PFSK-1 (cell line): ENCODE results near the gene CMIP.

ENCODE experiments used
- FOXP2 ChIP-seq: optimal IDR thresholded peaks from 2 replicates; pipeline ENCODE3; 2011; ENCODE audit warnings: borderline replicate concordance, control low read depth, inconsistent platforms; ENCODE audit not compliant: insufficient read depth; ENCODE audit errors: extremely low read length, extremely low read depth
- POLR2AphosphoS5 ChIP-seq: IDR thresholded peaks from 2 replicates; pipeline ENCODE4 v1.6.1; 2012; ENCODE audit warnings: low read depth, mild to moderate bottlenecking, control low read depth, low read length, moderate library complexity
- SIN3A ChIP-seq: IDR thresholded peaks from 2 replicates; pipeline ENCODE4 v1.6.1; 2012; ENCODE audit warnings: mild to moderate bottlenecking, low read length, moderate library complexity, borderline replicate concordance; ENCODE audit not compliant: insufficient read depth
- TAF1 ChIP-seq: IDR thresholded peaks from 2 replicates; pipeline ENCODE4 v1.6.1; 2012; ENCODE audit warnings: low read length, control low read depth, borderline replicate concordance; ENCODE audit not compliant: insufficient read depth
- TF ChIP-seq, protein P1 (sequence below), 2 experiments: IDR thresholded peaks; 2 replicates each; pipeline versions ENCODE4 v1.6.1 to v1.8.0; 2011 to 2012; ENCODE audit warnings: low read depth in 2 of 2, low read length in 2 of 2, control low read depth in 1 of 2, inconsistent platforms in 1 of 2, mild to moderate bottlenecking in 1 of 2, moderate library complexity in 1 of 2; ENCODE audit not compliant: insufficient read depth in 1 of 2

The CMIP gene

DNA sequence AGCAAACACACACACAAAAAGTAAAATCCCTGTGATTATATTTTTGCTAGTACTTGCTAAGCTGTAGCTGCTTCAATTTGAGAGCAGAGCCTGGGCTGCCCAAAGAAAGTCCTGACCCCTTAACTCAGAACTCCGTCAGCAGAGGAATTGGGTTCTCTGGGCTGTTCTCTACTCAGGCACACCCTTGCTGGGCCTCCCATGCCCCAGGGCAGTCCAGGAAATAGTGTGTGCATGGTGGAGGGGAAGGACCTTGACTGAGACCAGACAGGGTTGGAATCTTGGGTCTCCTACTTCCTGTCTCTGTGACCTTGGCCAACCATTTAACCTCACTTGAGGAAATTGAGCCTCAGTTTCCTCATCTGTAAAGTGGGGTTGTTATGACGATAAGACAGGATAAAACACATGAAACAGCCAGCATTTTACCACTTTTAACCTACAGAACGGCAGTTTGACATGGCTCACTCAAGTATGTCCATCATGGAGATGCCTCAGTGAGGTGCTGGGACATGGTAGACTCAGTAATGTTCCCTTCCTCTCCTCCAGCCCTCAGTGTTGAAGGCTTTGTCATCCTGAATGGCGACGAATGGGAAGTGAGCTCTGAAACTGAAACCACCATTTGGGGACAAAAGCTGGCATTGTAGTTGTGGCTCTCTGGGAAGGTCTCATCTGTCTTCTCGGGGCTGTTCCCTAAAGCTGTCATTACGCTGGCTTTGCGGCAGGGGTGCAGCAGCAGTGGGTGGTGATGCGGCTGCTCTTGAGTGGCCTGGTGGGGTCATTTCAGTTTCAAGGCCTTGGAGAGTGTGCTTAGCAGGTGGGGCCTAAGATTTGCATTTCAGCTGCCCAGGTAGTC is 74.9 kb downstream of the CMIP start:
- TF ChIP-seq, protein P1, sequence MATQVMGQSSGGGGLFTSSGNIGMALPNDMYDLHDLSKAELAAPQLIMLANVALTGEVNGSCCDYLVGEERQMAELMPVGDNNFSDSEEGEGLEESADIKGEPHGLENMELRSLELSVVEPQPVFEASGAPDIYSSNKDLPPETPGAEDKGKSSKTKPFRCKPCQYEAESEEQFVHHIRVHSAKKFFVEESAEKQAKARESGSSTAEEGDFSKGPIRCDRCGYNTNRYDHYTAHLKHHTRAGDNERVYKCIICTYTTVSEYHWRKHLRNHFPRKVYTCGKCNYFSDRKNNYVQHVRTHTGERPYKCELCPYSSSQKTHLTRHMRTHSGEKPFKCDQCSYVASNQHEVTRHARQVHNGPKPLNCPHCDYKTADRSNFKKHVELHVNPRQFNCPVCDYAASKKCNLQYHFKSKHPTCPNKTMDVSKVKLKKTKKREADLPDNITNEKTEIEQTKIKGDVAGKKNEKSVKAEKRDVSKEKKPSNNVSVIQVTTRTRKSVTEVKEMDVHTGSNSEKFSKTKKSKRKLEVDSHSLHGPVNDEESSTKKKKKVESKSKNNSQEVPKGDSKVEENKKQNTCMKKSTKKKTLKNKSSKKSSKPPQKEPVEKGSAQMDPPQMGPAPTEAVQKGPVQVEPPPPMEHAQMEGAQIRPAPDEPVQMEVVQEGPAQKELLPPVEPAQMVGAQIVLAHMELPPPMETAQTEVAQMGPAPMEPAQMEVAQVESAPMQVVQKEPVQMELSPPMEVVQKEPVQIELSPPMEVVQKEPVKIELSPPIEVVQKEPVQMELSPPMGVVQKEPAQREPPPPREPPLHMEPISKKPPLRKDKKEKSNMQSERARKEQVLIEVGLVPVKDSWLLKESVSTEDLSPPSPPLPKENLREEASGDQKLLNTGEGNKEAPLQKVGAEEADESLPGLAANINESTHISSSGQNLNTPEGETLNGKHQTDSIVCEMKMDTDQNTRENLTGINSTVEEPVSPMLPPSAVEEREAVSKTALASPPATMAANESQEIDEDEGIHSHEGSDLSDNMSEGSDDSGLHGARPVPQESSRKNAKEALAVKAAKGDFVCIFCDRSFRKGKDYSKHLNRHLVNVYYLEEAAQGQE (IDR thresholded peaks at IDR 0.05; ENCODE audit: insufficient read depth in 1 of 2, low read depth in 2 of 2, low read length in 2 of 2), result no peak
- TF ChIP-seq TAF1 (no peak), FOXP2 (no peak), SIN3A (no peak), POLR2AphosphoS5 (no peak)

DNA sequence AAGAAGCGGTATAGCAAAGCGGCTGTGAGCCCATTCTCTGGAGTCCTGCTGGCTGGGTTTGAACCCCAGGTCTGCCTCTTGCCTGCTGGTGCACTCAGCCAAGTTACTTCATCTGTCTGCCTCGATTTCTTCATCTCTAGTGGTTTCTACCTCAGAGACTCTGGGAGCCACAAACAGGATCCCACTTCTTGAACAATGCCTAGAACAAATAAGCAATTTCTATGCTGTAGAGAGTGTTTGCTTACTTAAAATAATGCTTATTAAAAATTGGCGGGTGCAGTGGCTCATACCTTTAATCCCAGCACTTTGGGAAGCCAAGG is 75.5 kb downstream of the CMIP start:
- no peak for TF ChIP-seq TAF1
- TF ChIP-seq SIN3A, result no peak
- TF ChIP-seq POLR2AphosphoS5, result no peak
- TF ChIP-seq FOXP2, result no peak
- TF ChIP-seq, protein P1 (IDR thresholded peaks at IDR 0.05; ENCODE audit: insufficient read depth in 1 of 2, low read depth in 2 of 2, low read length in 2 of 2), result no peak

DNA sequence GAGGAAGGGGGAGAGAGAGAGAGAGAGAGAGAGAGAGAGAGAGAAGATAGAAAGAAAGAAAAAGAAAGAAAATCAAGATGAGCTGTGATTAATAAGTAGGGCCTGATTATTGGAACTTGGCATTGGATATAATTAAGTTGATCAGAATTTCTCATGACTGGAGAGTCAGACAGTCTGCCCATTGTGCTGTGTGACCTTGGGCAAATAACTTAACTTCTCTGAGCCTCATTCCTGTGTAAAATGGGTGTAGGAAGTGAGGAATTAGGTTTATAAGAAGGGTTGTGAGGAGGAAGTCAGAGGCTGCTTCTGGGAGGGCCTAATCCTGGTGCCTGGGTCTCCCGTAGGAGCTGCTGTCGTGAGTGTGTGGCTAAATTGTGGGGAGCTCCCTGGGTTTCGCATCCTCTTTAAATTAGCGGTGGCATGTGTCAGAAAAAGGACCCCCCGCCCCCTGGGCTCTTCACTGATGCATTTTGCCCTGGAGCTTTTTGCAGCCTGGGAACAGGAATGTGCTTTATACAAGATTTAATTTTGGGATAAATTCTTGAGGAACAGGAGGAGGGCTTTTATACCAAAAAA is 76.0 kb downstream of the CMIP start:
- TF ChIP-seq, protein P1 (IDR thresholded peaks at IDR 0.05; ENCODE audit: insufficient read depth in 1 of 2, low read depth in 2 of 2, low read length in 2 of 2), result no peak
- TF ChIP-seq TAF1, result no peak
- no peak for TF ChIP-seq FOXP2
- TF ChIP-seq POLR2AphosphoS5, result no peak
- no peak for TF ChIP-seq SIN3A

DNA sequence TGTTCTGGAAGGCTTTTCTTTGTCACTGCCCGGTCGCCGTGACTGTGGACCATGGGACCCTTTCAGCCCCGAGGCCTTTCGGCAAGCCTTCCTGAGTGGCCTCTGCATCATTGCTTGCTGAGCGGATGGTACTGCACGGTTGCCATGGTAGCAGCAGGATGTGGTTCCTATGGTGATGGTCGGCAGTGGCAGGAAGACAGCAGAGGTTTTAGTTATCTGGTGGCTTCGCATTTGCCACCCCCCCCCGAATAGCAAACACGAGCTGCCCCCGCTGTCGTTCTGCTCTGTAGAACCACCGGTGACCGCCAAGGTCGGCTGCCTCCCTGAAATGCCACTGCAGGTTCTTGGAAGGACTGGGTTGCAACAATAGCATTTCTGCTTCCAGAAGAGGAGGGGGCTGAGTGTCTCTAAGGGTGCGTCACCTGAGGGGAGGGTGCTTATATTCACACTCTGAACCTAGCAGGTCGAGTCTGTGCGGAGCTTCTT is 76.6 kb downstream of the CMIP start:
- TF ChIP-seq FOXP2 (no peak), POLR2AphosphoS5 (no peak), SIN3A (no peak), TAF1 (no peak)
- TF ChIP-seq, protein P1 (IDR thresholded peaks at IDR 0.05; ENCODE audit: insufficient read depth in 1 of 2, low read depth in 2 of 2, low read length in 2 of 2), result no peak
